ENCODE measurements around the gene OAF.

- TF ChIP-seq, protein P1, sequence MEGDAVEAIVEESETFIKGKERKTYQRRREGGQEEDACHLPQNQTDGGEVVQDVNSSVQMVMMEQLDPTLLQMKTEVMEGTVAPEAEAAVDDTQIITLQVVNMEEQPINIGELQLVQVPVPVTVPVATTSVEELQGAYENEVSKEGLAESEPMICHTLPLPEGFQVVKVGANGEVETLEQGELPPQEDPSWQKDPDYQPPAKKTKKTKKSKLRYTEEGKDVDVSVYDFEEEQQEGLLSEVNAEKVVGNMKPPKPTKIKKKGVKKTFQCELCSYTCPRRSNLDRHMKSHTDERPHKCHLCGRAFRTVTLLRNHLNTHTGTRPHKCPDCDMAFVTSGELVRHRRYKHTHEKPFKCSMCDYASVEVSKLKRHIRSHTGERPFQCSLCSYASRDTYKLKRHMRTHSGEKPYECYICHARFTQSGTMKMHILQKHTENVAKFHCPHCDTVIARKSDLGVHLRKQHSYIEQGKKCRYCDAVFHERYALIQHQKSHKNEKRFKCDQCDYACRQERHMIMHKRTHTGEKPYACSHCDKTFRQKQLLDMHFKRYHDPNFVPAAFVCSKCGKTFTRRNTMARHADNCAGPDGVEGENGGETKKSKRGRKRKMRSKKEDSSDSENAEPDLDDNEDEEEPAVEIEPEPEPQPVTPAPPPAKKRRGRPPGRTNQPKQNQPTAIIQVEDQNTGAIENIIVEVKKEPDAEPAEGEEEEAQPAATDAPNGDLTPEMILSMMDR (IDR thresholded peaks at IDR 0.05): no peak
- TF ChIP-seq POLR2A (IDR thresholded peaks at IDR 0.05): no peak
- no peak for TF ChIP-seq POLR2AphosphoS5 (IDR thresholded peaks at IDR 0.05; ENCODE audit: insufficient read depth in 1 of 2, low read depth in 1 of 2)
Observed at GRCh38 chr11:120254788-120255518, 44.1 kb downstream of the OAF start.
